Neural cell (in vitro differentiated cells): ENCODE results near the gene PTPRQ. TPM values are rescaled to one million over a fixed set of nuclear protein-coding genes. Genes with fewer than 3 reads are reported as not detected.

ENCODE experiments used
- H2AFZ ChIP-seq: fragments of 200-600, 300-800 bp; sonication (generic), shearing (Covaris generic); 2 replicates; pipeline ENCODE4 v1.6.0; 2014; ENCODE audit warnings: low read depth, mild to moderate bottlenecking, antibody characterized with exemption, low read length, moderate library complexity
- H3F3A ChIP-seq: fragments of 200-600 bp; shearing (Covaris generic); 2 replicates; pipeline ENCODE4 v1.6.1; 2016; ENCODE audit warnings: mild to moderate bottlenecking, moderate library complexity, mixed read lengths, antibody characterized with exemption, low read length; ENCODE audit not compliant: insufficient read depth, poor library complexity, severe bottlenecking
- H3K27ac ChIP-seq: fragments of 200-600, 300-800 bp; sonication (generic), shearing (Covaris generic); 2 replicates; pipeline ENCODE4 v1.5.1; 2014; ENCODE audit warnings: mild to moderate bottlenecking, low read length, moderate library complexity
- H3K27me3 ChIP-seq: fragments of 300-800, 200-600 bp; sonication (generic), shearing (Covaris generic); 2 replicates; pipeline ENCODE4 v1.6.0; 2014; ENCODE audit warnings: mild to moderate bottlenecking, low read depth, low read length, moderate library complexity; ENCODE audit not compliant: insufficient read depth
- H3K36me3 ChIP-seq: fragments of 300-800, 200-600 bp; sonication (generic), shearing (Covaris generic); 2 replicates; pipeline ENCODE4 v1.5.1; 2014; ENCODE audit warnings: mild to moderate bottlenecking, antibody characterized with exemption, low read length, moderate library complexity; ENCODE audit not compliant: insufficient read depth
- H3K4me2 ChIP-seq: fragments of 300-800, 200-600 bp; sonication (generic), shearing (Covaris generic); 2 replicates; pipeline ENCODE4 v1.6.0; 2014; ENCODE audit warnings: mild to moderate bottlenecking, low read length
- H3K4me3 ChIP-seq: fragments of 300-800, 200-600 bp; sonication (generic), shearing (Covaris generic); 2 replicates; pipeline ENCODE4 v1.5.1; 2014; ENCODE audit warnings: mild to moderate bottlenecking, low read length, moderate library complexity
- H3K79me2 ChIP-seq: fragments of 200-600 bp; shearing (Covaris generic); replicated peaks from 2 replicates; pipeline ENCODE4 v1.6.0; 2014; ENCODE audit warnings: mild to moderate bottlenecking, low read length, moderate library complexity; ENCODE audit not compliant: insufficient read depth
- H3K9ac ChIP-seq: fragments of 300-800, 200-600 bp; sonication (generic), shearing (Covaris generic); 2 replicates; pipeline ENCODE4 v1.6.1; 2016; ENCODE audit warnings: mild to moderate bottlenecking, low read length, mixed read lengths
- H3K9me2 ChIP-seq: fragments of 200-600 bp; shearing (Covaris generic); 2 replicates; pipeline ENCODE4 v1.6.1; 2016; ENCODE audit warnings: mild to moderate bottlenecking, low read length, mixed read lengths; ENCODE audit not compliant: insufficient read depth
- H3K9me3 ChIP-seq: fragments of 200-600, 300-800 bp; sonication (generic), shearing (Covaris generic); 2 replicates; pipeline ENCODE4 v1.6.1; 2016; ENCODE audit warnings: mild to moderate bottlenecking, mixed run types, low read length, moderate library complexity, mixed read lengths
- H4K20me1 ChIP-seq: fragments of 200-600 bp; shearing (Covaris generic); 2 replicates; pipeline ENCODE4 v1.6.1; 2016; ENCODE audit warnings: mild to moderate bottlenecking, mixed run types; ENCODE audit not compliant: insufficient read depth
- EP300 ChIP-seq: fragments of 450-650 bp; conservative IDR thresholded peaks from 2 replicates; pipeline ENCODE4 v1.6.1; 2014; ENCODE audit warnings: antibody characterized with exemption, mild to moderate bottlenecking, moderate library complexity; ENCODE audit not compliant: poor library complexity, severe bottlenecking
- EZH2 ChIP-seq: fragments of 200-600, 300-800 bp; shearing (Covaris generic), sonication (generic); IDR thresholded peaks from 2 replicates; pipeline ENCODE4 v1.6.1; 2014; ENCODE audit warnings: antibody characterized with exemption, low read length, borderline replicate concordance, mild to moderate bottlenecking; ENCODE audit not compliant: insufficient read depth, poor library complexity, severe bottlenecking
- MXI1 ChIP-seq: fragments of 450-650 bp; conservative IDR thresholded peaks from 2 replicates; pipeline ENCODE4 v1.6.1; 2014; ENCODE audit warnings: antibody characterized with exemption, mild to moderate bottlenecking; ENCODE audit not compliant: poor library complexity, severe bottlenecking
- POLR2AphosphoS5 ChIP-seq: IDR thresholded peaks from 2 replicates; pipeline ENCODE4 v1.6.1; 2012
- RAD21 ChIP-seq: fragments of 450-650 bp; conservative IDR thresholded peaks from 2 replicates; pipeline ENCODE4 v1.6.1; 2014; ENCODE audit warnings: antibody characterized with exemption, mild to moderate bottlenecking, moderate library complexity
- SMC3 ChIP-seq: fragments of 450-650 bp; conservative IDR thresholded peaks from 2 replicates; pipeline ENCODE4 v1.6.1; 2014; ENCODE audit warnings: antibody characterized with exemption, mild to moderate bottlenecking, moderate library complexity; ENCODE audit not compliant: poor library complexity
- TAF1 ChIP-seq: IDR thresholded peaks from 2 replicates; pipeline ENCODE4 v1.6.1; 2012; ENCODE audit warnings: low read depth
- polyA plus RNA-seq: library from polyadenylated mRNA; depleted of rRNA; stranded (reverse); fragments of >200 nt; gene quantifications from 2 replicates; pipeline ENCODE4 v1.2.3, GENCODE V29; 2014
- TF ChIP-seq, protein P1 (sequence below): IDR thresholded peaks from 2 replicates; pipeline ENCODE4 v1.6.1; 2012; ENCODE audit warnings: borderline replicate concordance
- TF ChIP-seq, protein P2 (sequence below): fragments of 450-650 bp; IDR thresholded peaks from 2 replicates; pipeline ENCODE4 v1.5.1; 2014; ENCODE audit warnings: antibody characterized with exemption, mild to moderate bottlenecking, moderate library complexity; ENCODE audit not compliant: poor library complexity, severe bottlenecking

PTPRQ gene
- polyA plus RNA-seq, 1 donor from 2014 or later = not detected

GRCh38 chr12:80590085-80590484 lies 146.1 kb downstream of the PTPRQ start:
- Histone ChIP-seq H3K9ac (no peak overlapping the region), H3K27ac (no peak overlapping the region), H3K36me3 (no peaks in the 10 kb centered on the region), H3K4me3 (no peak overlapping the region), H3F3A (no peaks in the 10 kb centered on the region), H4K20me1 (no peaks in the 10 kb centered on the region), H3K9me3 (no peaks in the 10 kb centered on the region), H3K27me3 (no peaks in the 10 kb centered on the region), H3K9me2 (no peaks in the 10 kb centered on the region), H2AFZ (no peak overlapping the region), H3K79me2 (no peaks in the 10 kb centered on the region), H3K4me2 (no peak overlapping the region)
- TF ChIP-seq RAD21 (no peak), EP300 (no peak), MXI1 (no peak)
- TF ChIP-seq, protein P1, sequence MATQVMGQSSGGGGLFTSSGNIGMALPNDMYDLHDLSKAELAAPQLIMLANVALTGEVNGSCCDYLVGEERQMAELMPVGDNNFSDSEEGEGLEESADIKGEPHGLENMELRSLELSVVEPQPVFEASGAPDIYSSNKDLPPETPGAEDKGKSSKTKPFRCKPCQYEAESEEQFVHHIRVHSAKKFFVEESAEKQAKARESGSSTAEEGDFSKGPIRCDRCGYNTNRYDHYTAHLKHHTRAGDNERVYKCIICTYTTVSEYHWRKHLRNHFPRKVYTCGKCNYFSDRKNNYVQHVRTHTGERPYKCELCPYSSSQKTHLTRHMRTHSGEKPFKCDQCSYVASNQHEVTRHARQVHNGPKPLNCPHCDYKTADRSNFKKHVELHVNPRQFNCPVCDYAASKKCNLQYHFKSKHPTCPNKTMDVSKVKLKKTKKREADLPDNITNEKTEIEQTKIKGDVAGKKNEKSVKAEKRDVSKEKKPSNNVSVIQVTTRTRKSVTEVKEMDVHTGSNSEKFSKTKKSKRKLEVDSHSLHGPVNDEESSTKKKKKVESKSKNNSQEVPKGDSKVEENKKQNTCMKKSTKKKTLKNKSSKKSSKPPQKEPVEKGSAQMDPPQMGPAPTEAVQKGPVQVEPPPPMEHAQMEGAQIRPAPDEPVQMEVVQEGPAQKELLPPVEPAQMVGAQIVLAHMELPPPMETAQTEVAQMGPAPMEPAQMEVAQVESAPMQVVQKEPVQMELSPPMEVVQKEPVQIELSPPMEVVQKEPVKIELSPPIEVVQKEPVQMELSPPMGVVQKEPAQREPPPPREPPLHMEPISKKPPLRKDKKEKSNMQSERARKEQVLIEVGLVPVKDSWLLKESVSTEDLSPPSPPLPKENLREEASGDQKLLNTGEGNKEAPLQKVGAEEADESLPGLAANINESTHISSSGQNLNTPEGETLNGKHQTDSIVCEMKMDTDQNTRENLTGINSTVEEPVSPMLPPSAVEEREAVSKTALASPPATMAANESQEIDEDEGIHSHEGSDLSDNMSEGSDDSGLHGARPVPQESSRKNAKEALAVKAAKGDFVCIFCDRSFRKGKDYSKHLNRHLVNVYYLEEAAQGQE = no peak

GRCh38 chr12:80593766-80594165 lies 149.7 kb downstream of the PTPRQ start:
- Histone ChIP-seq H3K27me3 (no peaks in the 10 kb centered on the region), H3K4me2 (no peak overlapping the region), H3K9me3 (no peaks in the 10 kb centered on the region), H3K9ac (no peak overlapping the region), H2AFZ (no peak overlapping the region), H3F3A (no peaks in the 10 kb centered on the region), H3K9me2 (no peaks in the 10 kb centered on the region), H4K20me1 (no peaks in the 10 kb centered on the region), H3K27ac (no peak overlapping the region), H3K36me3 (no peaks in the 10 kb centered on the region), H3K4me3 (no peak overlapping the region), H3K79me2 (no peaks in the 10 kb centered on the region)
- TF ChIP-seq MXI1 (no peak), EP300 (no peak), TAF1 (no peak)
- TF ChIP-seq, protein P1 = no peak

GRCh38 chr12:80596509-80596908 lies 152.5 kb downstream of the PTPRQ start:
- no peak overlapping the region for H3K4me3 ChIP-seq
- H3K9me2 ChIP-seq = no peaks in the 10 kb centered on the region
- no peaks in the 10 kb centered on the region for H3K27me3 ChIP-seq
- H3K9ac ChIP-seq = no peak overlapping the region
- no peaks in the 10 kb centered on the region for H3F3A ChIP-seq
- H3K36me3 ChIP-seq = no peaks in the 10 kb centered on the region
- no peaks in the 10 kb centered on the region for H4K20me1 ChIP-seq
- no peak overlapping the region for H2AFZ ChIP-seq
- no peaks in the 10 kb centered on the region for H3K9me3 ChIP-seq
- TF ChIP-seq POLR2AphosphoS5 (no peak), RAD21 (no peak), EZH2 (no peak), MXI1 (no peak), TAF1 (no peak), SMC3 (no peak), EP300 (no peak)
- TF ChIP-seq, protein P1 = no peak
- TF ChIP-seq, protein P2, sequence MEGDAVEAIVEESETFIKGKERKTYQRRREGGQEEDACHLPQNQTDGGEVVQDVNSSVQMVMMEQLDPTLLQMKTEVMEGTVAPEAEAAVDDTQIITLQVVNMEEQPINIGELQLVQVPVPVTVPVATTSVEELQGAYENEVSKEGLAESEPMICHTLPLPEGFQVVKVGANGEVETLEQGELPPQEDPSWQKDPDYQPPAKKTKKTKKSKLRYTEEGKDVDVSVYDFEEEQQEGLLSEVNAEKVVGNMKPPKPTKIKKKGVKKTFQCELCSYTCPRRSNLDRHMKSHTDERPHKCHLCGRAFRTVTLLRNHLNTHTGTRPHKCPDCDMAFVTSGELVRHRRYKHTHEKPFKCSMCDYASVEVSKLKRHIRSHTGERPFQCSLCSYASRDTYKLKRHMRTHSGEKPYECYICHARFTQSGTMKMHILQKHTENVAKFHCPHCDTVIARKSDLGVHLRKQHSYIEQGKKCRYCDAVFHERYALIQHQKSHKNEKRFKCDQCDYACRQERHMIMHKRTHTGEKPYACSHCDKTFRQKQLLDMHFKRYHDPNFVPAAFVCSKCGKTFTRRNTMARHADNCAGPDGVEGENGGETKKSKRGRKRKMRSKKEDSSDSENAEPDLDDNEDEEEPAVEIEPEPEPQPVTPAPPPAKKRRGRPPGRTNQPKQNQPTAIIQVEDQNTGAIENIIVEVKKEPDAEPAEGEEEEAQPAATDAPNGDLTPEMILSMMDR = no peak
- H3K4me2 ChIP-seq = no peak overlapping the region
- H3K27ac ChIP-seq = no peak overlapping the region
- no peaks in the 10 kb centered on the region for H3K79me2 ChIP-seq
